Naive thymus-derived CD8-positive, alpha-beta T cell (primary cell): ENCODE results near the gene MPHOSPH10. TPM values are rescaled to one million over a fixed set of nuclear protein-coding genes. Genes with fewer than 3 reads are reported as not detected.

Experiments
- ATAC-seq, 2 donors: fragments of 150-1000 bp; cut with Tn5 transposase in 1 of 2; sonication (Bioruptor Pico), chemical (Tn5 transposase) in 1 of 2; 1 replicate in 1 of 2; 2 replicates in 1 of 2; pipeline ENCODE4 v1.10.0; 2021; ENCODE audit warnings: mild to moderate bottlenecking in 2 of 2, moderate library complexity in 2 of 2
- POLR2A ChIA-PET: fragments of 350-600 bp; sonication (Branson Sonifier 250); formaldehyde crosslinking; loops from one replicate; lab custom pipeline; 2021; ENCODE audit warnings: antibody characterized with exemption; lab: Charles Lee
- DNase-seq, 10 donors: peaks; one replicate each; pipeline versions ENCODE4 v3.0.0 to v3.0.0-alpha.2; 2020 to 2022
- H3K27ac Mint-ChIP-seq, 10 donors: one replicate each; pipeline ENCODE4 v1.8.0; 2020 to 2022; ENCODE audit warnings: mild to moderate bottlenecking in 10 of 10, mixed read lengths in 10 of 10, moderate library complexity in 4 of 10, inconsistent platforms in 1 of 10
- H3K27me3 Mint-ChIP-seq, 5 donors: one replicate each; pipeline ENCODE4 v1.8.0; 2021 to 2022; ENCODE audit warnings: mixed read lengths in 5 of 5
- H3K36me3 Mint-ChIP-seq, 3 donors: one replicate each; pipeline ENCODE4 v1.8.0; 2020 to 2022; ENCODE audit warnings: mixed read lengths in 3 of 3, mild to moderate bottlenecking in 2 of 3, inconsistent platforms in 1 of 3
- H3K4me1 Mint-ChIP-seq, 4 donors: one replicate each; pipeline ENCODE4 v1.8.0; 2021 to 2022; ENCODE audit warnings: mixed read lengths in 4 of 4
- H3K4me3 Mint-ChIP-seq, 10 donors: one replicate each; pipeline ENCODE4 v1.8.0; 2020 to 2022; ENCODE audit warnings: mild to moderate bottlenecking in 10 of 10, mixed read lengths in 10 of 10, moderate library complexity in 6 of 10, inconsistent platforms in 1 of 10
- H3K9me3 Mint-ChIP-seq, 9 donors: one replicate each; pipeline ENCODE4 v1.8.0; 2020 to 2022; ENCODE audit warnings: mixed read lengths in 9 of 9, mild to moderate bottlenecking in 3 of 9, inconsistent platforms in 1 of 9, moderate library complexity in 1 of 9
- polyA plus RNA-seq, 3 donors: library from polyadenylated mRNA; unstranded; fragments of 300-500 nt; fragmentation: Illumina TruSeq; gene quantifications; one replicate each; pipeline ENCODE4 v1.2.3, GENCODE V29; 2021
- total RNA-seq, 8 experiments: library from RNA in 2 of 8; stranded (reverse) in 2 of 8; gene quantifications; one replicate each; pipeline ENCODE4 v1.2.3 and lab custom pipeline; 2021 to 2026

The MPHOSPH10 gene
- total and polyA plus RNA-seq, 5 experiments from 2014 or later: 21.5 to 58.6 (median 33.6) TPM

DNA sequence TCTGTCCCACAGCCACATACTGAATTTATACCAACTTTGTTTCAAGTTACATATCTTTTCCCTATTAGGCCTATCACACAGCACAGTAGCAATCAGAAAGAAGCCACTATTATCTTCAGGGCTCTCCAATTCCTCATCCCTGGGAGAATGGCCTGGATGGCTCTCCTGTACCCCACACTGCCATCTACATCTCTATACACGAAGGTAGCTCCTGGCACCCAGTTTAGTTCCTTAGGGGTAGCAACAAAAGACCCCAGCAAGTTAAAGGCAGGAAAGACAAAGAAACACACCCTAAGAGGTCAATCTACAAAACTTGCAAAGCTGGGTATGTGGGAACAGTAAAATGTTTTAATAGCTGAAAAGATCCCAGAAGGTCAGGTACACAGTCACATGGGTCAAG lies 56.5 kb downstream of the MPHOSPH10 start:
- ATAC-seq (no peak), DNase-seq (no peak)
- no peaks in the 10 kb centered on the region for H3K27me3 Mint-ChIP-seq
- H3K4me1 Mint-ChIP-seq: peaks cover 0 to 5% (median 0%) of the 10 kb centered on the region in 4 donors
- peak overlapping the region in 3 of 10 donors; percentile 2 to 13 (median 7) for H3K27ac Mint-ChIP-seq
- no peaks in the 10 kb centered on the region for H3K9me3 Mint-ChIP-seq
- H3K4me3 Mint-ChIP-seq: no peak overlapping the region
- POLR2A ChIA-PET: no interaction called here
- peaks cover 0 to 23% (median 0%) of the 10 kb centered on the region in 3 donors for H3K36me3 Mint-ChIP-seq

DNA sequence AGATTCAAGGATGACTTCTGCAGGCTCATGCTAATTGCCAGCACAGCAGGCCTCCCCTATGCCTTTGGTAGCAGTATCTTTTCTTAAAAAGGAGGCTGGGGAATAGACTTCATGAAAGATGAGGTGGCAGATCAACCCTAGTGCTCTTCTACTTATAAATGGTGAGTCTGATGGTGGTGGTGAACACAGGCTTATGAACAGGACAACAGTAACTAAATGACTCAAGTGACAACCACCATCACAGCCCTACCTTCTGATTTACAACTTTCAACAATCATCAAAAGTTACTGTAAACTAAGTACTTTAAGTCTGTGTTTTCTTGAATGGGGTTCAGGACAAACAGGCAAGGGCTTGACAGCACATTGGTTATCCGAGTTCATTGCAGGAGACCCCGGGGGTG lies 57.2 kb downstream of the MPHOSPH10 start:
- POLR2A ChIA-PET: no interaction called here
- Mint-ChIP-seq H3K27me3 (no peaks in the 10 kb centered on the region), H3K27ac (no peak overlapping the region), H3K4me3 (no peak overlapping the region), H3K4me1 (peaks cover 0 to 5% (median under 1%) of the 10 kb centered on the region in 4 donors), H3K36me3 (peaks cover 0 to 23% (median 0%) of the 10 kb centered on the region in 3 donors), H3K9me3 (no peaks in the 10 kb centered on the region)
- DNase-seq: no peak
- ATAC-seq: no peak

DNA sequence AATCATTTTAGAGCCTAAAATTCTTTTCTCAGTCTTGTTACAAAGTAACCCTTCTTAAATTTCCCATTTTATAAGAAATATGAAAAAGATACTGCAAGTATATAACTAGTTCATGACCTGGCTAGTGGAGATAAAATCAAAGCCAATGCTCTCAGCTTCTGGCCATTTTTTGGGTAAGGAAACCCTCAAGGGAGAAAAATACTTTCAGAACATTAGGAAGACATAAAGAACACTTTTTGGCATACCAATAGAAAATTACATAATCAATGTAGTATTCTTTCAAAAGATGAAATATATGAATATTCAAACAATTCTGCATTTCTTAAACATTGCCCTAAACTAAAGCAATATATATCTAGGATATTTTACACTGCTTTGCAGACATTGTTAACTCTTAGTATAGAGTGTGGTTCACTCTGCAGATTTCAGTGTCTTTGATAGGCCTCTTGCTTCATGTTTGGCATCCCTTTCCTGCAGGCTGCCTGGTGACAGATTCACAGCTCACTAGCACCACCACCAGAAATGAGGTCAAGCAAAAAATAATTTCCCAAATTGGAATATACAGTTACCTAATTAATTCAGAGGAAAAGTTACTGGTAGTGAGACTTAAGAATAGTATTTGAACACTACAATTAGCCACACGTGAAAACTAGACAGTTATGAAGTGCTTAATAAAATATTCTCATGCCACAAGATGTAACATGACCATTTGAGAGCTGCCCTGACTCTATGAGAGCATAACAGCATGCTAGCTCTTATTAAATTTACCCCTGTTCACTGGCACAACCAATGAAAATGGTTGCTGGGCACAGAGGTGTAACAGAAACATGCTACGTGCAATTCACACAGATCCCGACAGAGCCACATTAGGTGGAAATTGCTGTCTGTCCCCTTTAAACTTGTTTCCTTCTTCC lies 60.5 kb downstream of the MPHOSPH10 start:
- Mint-ChIP-seq H3K4me1 (peaks cover 0 to 2% (median 0%) of the 10 kb centered on the region in 4 donors), H3K27me3 (no peaks in the 10 kb centered on the region), H3K36me3 (peaks cover 8 to 21% (median 15%) of the 10 kb centered on the region in 3 donors), H3K4me3 (no peak overlapping the region), H3K9me3 (peaks cover 0 to 23% (median 3%) of the 10 kb centered on the region in 9 donors), H3K27ac (peak overlapping the region in 2 of 10 donors; percentile 4 to 39)
- POLR2A ChIA-PET: no interaction called here
- ATAC-seq (no peak), DNase-seq (no peak)

DNA sequence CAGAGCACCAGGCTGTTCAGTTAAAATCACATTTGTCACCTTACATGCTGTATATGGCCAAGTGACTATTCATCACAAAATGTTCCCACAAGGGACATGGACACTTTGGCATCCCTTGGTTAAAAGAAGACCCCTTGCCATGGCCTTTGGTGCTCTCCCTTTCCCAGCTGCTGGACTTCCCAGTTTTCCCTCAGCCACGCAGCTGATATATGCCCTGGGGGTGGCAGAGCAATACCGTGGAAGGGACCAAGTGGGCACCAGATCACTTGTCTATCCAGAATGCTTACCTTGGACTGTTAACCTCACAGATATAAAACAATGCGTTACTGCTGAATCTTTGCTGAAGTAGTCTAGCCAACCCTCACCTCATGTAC lies 61.1 kb downstream of the MPHOSPH10 start:
- H3K9me3 Mint-ChIP-seq: peaks cover 0 to 29% (median 5%) of the 10 kb centered on the region in 9 donors
- H3K4me3 Mint-ChIP-seq: no peak overlapping the region
- POLR2A ChIA-PET: no interaction called here
- H3K36me3 Mint-ChIP-seq: peaks cover 15 to 28% (median 21%) of the 10 kb centered on the region in 3 donors
- DNase-seq (no peak), ATAC-seq (no peak)
- no peak overlapping the region for H3K27ac Mint-ChIP-seq
- peaks cover 0 to 2% (median 0%) of the 10 kb centered on the region in 4 donors for H3K4me1 Mint-ChIP-seq
- no peaks in the 10 kb centered on the region for H3K27me3 Mint-ChIP-seq

Other genes starting within 250 kb of the MPHOSPH10 start
- gene VAX2, start 230.1 kb upstream of the MPHOSPH10 start, total RNA-seq: not detected
- gene VAX2, start 230.1 kb upstream of the MPHOSPH10 start, polyA plus RNA-seq: not detected
- not detected for gene ATP6V1B1, start 194.7 kb upstream of the MPHOSPH10 start, total RNA-seq
- gene ATP6V1B1, start 194.7 kb upstream of the MPHOSPH10 start, polyA plus RNA-seq: not detected
- gene ANKRD53, start 152.0 kb upstream of the MPHOSPH10 start, total RNA-seq: 1 to 10 TPM; 1.3 to 1.6 TPM
- gene ANKRD53, start 152.0 kb upstream of the MPHOSPH10 start, polyA plus RNA-seq: not detected
- gene TEX261, start 135.8 kb upstream of the MPHOSPH10 start, total RNA-seq: 10 to 100 TPM; 58.1 to 63.1 TPM
- 10 to 100 TPM; 33.7 to 40.6 (median 39.9) TPM for gene TEX261, start 135.8 kb upstream of the MPHOSPH10 start, polyA plus RNA-seq
- gene NAGK, start 62.0 kb upstream of the MPHOSPH10 start, total RNA-seq: 100 to 1,000 TPM in 1 of 2 experiments, 10 to 100 TPM in 1; 96.2 to 113 TPM
- 10 to 100 TPM; 33.7 to 51.1 (median 43.6) TPM for gene NAGK, start 62.0 kb upstream of the MPHOSPH10 start, polyA plus RNA-seq
- 10 to 100 TPM; 19.0 to 21.2 TPM for gene MCEE, start 405 bp upstream of the MPHOSPH10 start, total RNA-seq
- 10 to 100 TPM; 20.9 to 25.1 (median 22.2) TPM for gene MCEE, start 405 bp upstream of the MPHOSPH10 start, polyA plus RNA-seq
- gene PAIP2B, start 96.5 kb downstream of the MPHOSPH10 start, total RNA-seq: 10 to 100 TPM; 12.1 to 12.2 TPM
- gene PAIP2B, start 96.5 kb downstream of the MPHOSPH10 start, polyA plus RNA-seq: 1 to 10 TPM; 1.9 to 2.5 (median 2.2) TPM
- gene ZNF638, start 201.1 kb downstream of the MPHOSPH10 start, total RNA-seq: 100 to 1,000 TPM; 163 to 176 TPM
- gene ZNF638, start 201.1 kb downstream of the MPHOSPH10 start, polyA plus RNA-seq: 10 to 100 TPM; 40.7 to 52.4 (median 51.9) TPM